ENCODE data around the gene EFCAB6. TPM values are rescaled to one million over a fixed set of nuclear protein-coding genes. Genes with fewer than 3 reads are reported as not detected.

Gene EFCAB6
- total and polyA plus RNA-seq, 7 donors, result 0.45 to 5.7 (median 1.8) TPM

DNA sequence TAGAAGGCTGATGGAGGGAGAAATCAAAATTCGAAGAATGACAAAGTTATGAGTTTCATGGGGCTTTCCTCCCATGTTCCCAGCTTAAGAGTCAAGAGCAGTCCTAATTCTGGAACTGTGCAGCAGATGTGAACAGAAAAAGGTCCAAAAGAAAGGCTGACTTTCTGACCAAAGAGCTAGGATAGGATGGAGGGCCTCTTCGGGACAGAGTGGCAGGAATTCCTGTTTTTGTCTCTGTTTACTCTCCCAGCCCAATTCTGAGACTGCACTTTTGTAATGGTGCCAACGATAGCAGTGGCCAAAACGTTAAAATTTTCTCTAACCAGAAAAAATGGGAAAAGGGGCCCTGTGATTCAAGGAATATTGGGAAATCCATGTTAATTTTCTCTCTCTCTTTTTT lies 193.6 kb downstream of the EFCAB6 start:
- Histone ChIP-seq H3K9me3 (peaks cover 0 to 2% (median 0%) of the 10 kb centered on the region in 4 donors), H3K27me3 (no peaks in the 10 kb centered on the region), H3K4me3 (no peak overlapping the region), H3K4me1 (no peaks in the 10 kb centered on the region), H3K36me3 (no peaks in the 10 kb centered on the region), H3K27ac (no peak overlapping the region)
- intact Hi-C loops (cut with DNase I), result no loop called here
- 77 to 79% methylated on average over 4 of the region's 4 CpGs for WGBS, 2 donors
- TF ChIP-seq EP300 (IDR thresholded peaks at IDR 0.05) (no peak), POLR2AphosphoS5 (IDR thresholded peaks at IDR 0.05) (no peak), POLR2A (IDR thresholded peaks at IDR 0.05) (no peak)
- TF ChIP-seq, protein P1, sequence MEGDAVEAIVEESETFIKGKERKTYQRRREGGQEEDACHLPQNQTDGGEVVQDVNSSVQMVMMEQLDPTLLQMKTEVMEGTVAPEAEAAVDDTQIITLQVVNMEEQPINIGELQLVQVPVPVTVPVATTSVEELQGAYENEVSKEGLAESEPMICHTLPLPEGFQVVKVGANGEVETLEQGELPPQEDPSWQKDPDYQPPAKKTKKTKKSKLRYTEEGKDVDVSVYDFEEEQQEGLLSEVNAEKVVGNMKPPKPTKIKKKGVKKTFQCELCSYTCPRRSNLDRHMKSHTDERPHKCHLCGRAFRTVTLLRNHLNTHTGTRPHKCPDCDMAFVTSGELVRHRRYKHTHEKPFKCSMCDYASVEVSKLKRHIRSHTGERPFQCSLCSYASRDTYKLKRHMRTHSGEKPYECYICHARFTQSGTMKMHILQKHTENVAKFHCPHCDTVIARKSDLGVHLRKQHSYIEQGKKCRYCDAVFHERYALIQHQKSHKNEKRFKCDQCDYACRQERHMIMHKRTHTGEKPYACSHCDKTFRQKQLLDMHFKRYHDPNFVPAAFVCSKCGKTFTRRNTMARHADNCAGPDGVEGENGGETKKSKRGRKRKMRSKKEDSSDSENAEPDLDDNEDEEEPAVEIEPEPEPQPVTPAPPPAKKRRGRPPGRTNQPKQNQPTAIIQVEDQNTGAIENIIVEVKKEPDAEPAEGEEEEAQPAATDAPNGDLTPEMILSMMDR (IDR thresholded peaks at IDR 0.05), result no peak
- DNase-seq, result no peak

DNA sequence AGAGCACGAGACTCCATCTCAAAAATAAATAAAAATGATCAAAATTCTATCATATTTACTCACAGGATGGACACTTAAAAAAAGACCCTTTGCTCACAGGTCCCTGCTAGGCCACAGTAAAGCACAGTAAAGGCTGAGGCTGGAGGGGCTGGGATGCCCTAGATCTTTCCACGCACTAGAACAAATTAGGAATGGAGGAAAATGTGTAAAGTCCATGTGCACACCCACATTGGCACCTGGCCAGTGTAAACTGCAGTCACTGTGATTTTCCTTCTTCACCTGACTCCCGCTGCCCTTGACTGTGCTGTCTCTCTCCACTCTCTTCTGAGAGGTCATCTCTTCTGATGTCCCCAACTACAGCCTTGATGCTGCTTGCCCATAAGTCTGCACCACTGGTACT lies 195.5 kb downstream of the EFCAB6 start:
- Histone ChIP-seq H3K4me1 (no peaks in the 10 kb centered on the region), H3K27me3 (no peaks in the 10 kb centered on the region), H3K27ac (no peak overlapping the region), H3K36me3 (no peaks in the 10 kb centered on the region), H3K4me3 (no peak overlapping the region), H3K9me3 (peaks cover 0 to 2% (median 0%) of the 10 kb centered on the region in 4 donors)
- DNase-seq, result no peak
- TF ChIP-seq POLR2AphosphoS5 (IDR thresholded peaks at IDR 0.05), result no peak
- TF ChIP-seq, protein P1 (IDR thresholded peaks at IDR 0.05), result no peak
- TF ChIP-seq POLR2A (IDR thresholded peaks at IDR 0.05), result no peak
- no peak for TF ChIP-seq EP300 (IDR thresholded peaks at IDR 0.05)
- 36 to 76% methylated on average over 3 of the region's 3 CpGs for WGBS, 2 donors
- intact Hi-C loops (cut with DNase I), result no loop called here

DNA sequence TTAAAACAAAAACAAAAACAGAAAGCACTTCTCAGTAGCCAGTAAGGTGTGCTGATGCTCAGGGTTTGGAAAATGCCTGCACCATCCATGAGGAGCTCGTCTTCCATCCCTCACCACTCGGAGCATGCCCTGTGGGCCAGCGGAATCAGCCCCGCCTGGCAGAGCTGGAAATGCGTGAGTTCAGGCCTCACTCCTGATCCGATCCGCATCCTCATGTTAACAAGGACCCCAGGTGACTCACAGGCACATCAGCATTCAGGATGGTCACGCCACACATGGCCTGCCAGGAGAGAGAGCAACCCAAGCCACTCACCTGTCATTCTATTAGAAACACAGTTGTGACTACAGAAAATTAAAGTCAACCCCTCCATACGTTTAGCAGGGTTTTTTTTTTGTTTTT lies 211.8 kb downstream of the EFCAB6 start:
- intact Hi-C loops (cut with DNase I), result no loop called here
- H3K36me3 ChIP-seq, result no peaks in the 10 kb centered on the region
- H3K27ac ChIP-seq, result no peak overlapping the region
- H3K9me3 ChIP-seq, result no peaks in the 10 kb centered on the region
- H3K4me1 ChIP-seq, result no peaks in the 10 kb centered on the region
- WGBS, 2 donors, result 87 to 93% methylated on average over 9 of the region's 9 CpGs
- no peak for DNase-seq
- no peaks in the 10 kb centered on the region for H3K27me3 ChIP-seq
- no peak for TF ChIP-seq EP300 (IDR thresholded peaks at IDR 0.05)
- TF ChIP-seq, protein P1 (IDR thresholded peaks at IDR 0.05), result no peak
- TF ChIP-seq POLR2A (IDR thresholded peaks at IDR 0.05), result no peak
- TF ChIP-seq POLR2AphosphoS5 (IDR thresholded peaks at IDR 0.05), result no peak
- no peak overlapping the region for H3K4me3 ChIP-seq

DNA sequence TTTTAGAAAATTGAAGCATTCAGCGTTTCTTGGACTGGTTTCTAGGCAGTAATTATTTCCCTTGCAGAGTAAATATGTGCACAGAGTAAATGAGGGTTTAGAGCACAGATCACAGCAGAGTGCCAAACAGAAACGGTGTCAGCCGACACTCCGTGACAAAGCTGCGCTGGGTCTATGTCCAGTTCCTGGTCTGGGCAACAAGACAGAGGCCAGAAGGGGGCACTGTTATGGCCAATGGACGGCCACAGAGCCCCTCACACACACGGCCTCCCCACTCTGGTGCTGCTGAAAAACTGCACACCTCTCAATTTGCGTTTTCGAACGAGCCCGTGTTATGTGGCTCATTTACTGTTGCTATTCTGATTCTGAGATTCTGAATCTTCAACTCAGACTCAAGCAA lies 219.6 kb downstream of the EFCAB6 start:
- no peaks in the 10 kb centered on the region for H3K27me3 ChIP-seq
- no peak overlapping the region for H3K4me3 ChIP-seq
- no peak overlapping the region for H3K27ac ChIP-seq
- no peaks in the 10 kb centered on the region for H3K9me3 ChIP-seq
- intact Hi-C loops (cut with DNase I), result no loop called here
- TF ChIP-seq POLR2A (IDR thresholded peaks at IDR 0.05) (no peak), EP300 (IDR thresholded peaks at IDR 0.05) (no peak), POLR2AphosphoS5 (IDR thresholded peaks at IDR 0.05) (no peak)
- TF ChIP-seq, protein P1 (IDR thresholded peaks at IDR 0.05), result no peak
- DNase-seq, result no peak
- no peaks in the 10 kb centered on the region for H3K36me3 ChIP-seq
- WGBS, 2 donors, result 61 to 70% methylated on average over 11 of the region's 11 CpGs
- no peaks in the 10 kb centered on the region for H3K4me1 ChIP-seq

DNA sequence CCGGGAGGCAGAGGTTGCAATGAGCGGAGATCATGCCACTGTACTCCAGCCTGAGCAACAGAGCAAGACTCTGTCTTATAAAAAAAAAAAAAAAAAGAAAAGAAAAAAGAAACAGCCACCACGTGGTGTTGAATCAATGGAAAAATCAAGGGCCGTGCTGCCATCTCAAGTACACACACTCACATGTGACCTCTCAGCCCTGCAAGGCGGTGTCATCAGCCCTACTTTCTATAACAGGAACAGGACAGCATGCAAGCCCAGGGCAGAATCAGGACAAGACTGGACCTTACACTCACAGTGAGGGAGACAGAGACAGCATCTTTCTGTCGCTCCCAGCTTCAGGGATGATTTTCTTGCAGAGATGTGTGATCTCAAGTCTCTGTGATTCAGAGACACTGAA lies 220.7 kb downstream of the EFCAB6 start:
- no peaks in the 10 kb centered on the region for H3K27me3 ChIP-seq
- H3K4me3 ChIP-seq, result no peak overlapping the region
- no peak for TF ChIP-seq POLR2A (IDR thresholded peaks at IDR 0.05)
- TF ChIP-seq, protein P1 (IDR thresholded peaks at IDR 0.05), result no peak
- no peak for TF ChIP-seq POLR2AphosphoS5 (IDR thresholded peaks at IDR 0.05)
- TF ChIP-seq EP300 (IDR thresholded peaks at IDR 0.05), result no peak
- no peaks in the 10 kb centered on the region for H3K4me1 ChIP-seq
- no peak overlapping the region for H3K27ac ChIP-seq
- H3K36me3 ChIP-seq, result no peaks in the 10 kb centered on the region
- no peaks in the 10 kb centered on the region for H3K9me3 ChIP-seq
- no peak for DNase-seq
- intact Hi-C loops (cut with DNase I), result no loop called here
- WGBS, 2 donors, result 86 to 88% methylated on average over 6 of the region's 6 CpGs
